Measurements from ENCODE around the gene FAM13C. TPM values are rescaled to one million over a fixed set of nuclear protein-coding genes. Genes with fewer than 3 reads are reported as not detected.

FAM13C gene
- total RNA-seq, 4 donors from 2014 or later = 5.0 to 18.5 (median 9.7) TPM

- TF ChIP-seq POLR2A (IDR thresholded peaks at IDR 0.05) = no peak
- TF ChIP-seq CTCF (IDR thresholded peaks at IDR 0.05) = no peak
- no peak overlapping the region for H3K4me3 ChIP-seq (ENCODE audit: low read depth, poor library complexity, severe bottlenecking)
- DNase-seq (ENCODE audit: low spot score in 2 of 2) = no peak
- intact Hi-C loops (cut with DNase I; ENCODE audit: low total_unique reads) = no loop called here
- WGBS, 2 donors = 80 to 84% methylated on average over 3 of the region's 3 CpGs
Observed at GRCh38 chr10:59373071-59373470, 10.7 kb upstream of the FAM13C start.

GRCh38 chr10:59372543-59372942 lies 10.2 kb upstream of the FAM13C start:
- intact Hi-C loops (cut with DNase I; ENCODE audit: low total_unique reads) = no loop called here
- 51 to 58% methylated on average over 1 of the region's 1 CpG for WGBS, 2 donors
- no peak overlapping the region for H3K4me3 ChIP-seq (ENCODE audit: low read depth, poor library complexity, severe bottlenecking)
- DNase-seq (ENCODE audit: low spot score in 2 of 2) = no peak
- TF ChIP-seq CTCF (IDR thresholded peaks at IDR 0.05) (no peak), POLR2A (IDR thresholded peaks at IDR 0.05) (no peak)

GRCh38 chr10:59366290-59366689 lies 3.9 kb upstream of the FAM13C start:
- peak in 1 of 2 donors; percentile 27 for DNase-seq (ENCODE audit: low spot score in 2 of 2)
- 61 to 70% methylated on average over 3 of the region's 3 CpGs for WGBS, 2 donors
- intact Hi-C loops (cut with DNase I; ENCODE audit: low total_unique reads) = no loop called here

GRCh38 chr10:59363446-59363958 lies 1.2 kb upstream of the FAM13C start:
- no peak for DNase-seq (ENCODE audit: low spot score in 2 of 2)
- 81 to 82% methylated on average over 3 of the region's 3 CpGs for WGBS, 2 donors
- intact Hi-C loops (cut with DNase I; ENCODE audit: low total_unique reads) = no loop called here
- no peak for TF ChIP-seq POLR2A (IDR thresholded peaks at IDR 0.05)
- TF ChIP-seq CTCF (IDR thresholded peaks at IDR 0.05) = no peak
- no peak overlapping the region for H3K4me3 ChIP-seq (ENCODE audit: low read depth, poor library complexity, severe bottlenecking)

More at GRCh38 chr10:59366290-59366689, 3.9 kb upstream of the FAM13C start:
- H3K4me3 ChIP-seq (ENCODE audit: low read depth, poor library complexity, severe bottlenecking) = no peak overlapping the region
- TF ChIP-seq POLR2A (IDR thresholded peaks at IDR 0.05) (no peak), CTCF (IDR thresholded peaks at IDR 0.05) (no peak)

GRCh38 chr10:59362959-59363381 lies 621 bp upstream of the FAM13C start:
- DNase-seq (ENCODE audit: low spot score in 2 of 2) = peak; percentile 67 to 92
- intact Hi-C loops (cut with DNase I; ENCODE audit: low total_unique reads) = no loop called here
- WGBS, 2 donors = 2 to 3% methylated on average over 11 of the region's 11 CpGs
- TF ChIP-seq CTCF (IDR thresholded peaks at IDR 0.05) (no peak), POLR2A (IDR thresholded peaks at IDR 0.05) (no peak)
- H3K4me3 ChIP-seq (ENCODE audit: low read depth, poor library complexity, severe bottlenecking) = peak overlapping the region; percentile 17

- 37 to 40% methylated on average over 2 of the region's 2 CpGs for WGBS, 2 donors
Observed at GRCh38 chr10:59361663-59362143, 646 bp downstream of the FAM13C start.

More at GRCh38 chr10:59361663-59362143, 646 bp downstream of the FAM13C start:
- no peak overlapping the region for H3K4me3 ChIP-seq (ENCODE audit: low read depth, poor library complexity, severe bottlenecking)
- intact Hi-C loops (cut with DNase I; ENCODE audit: low total_unique reads) = no loop called here
- TF ChIP-seq POLR2A (IDR thresholded peaks at IDR 0.05) = no peak
- DNase-seq (ENCODE audit: low spot score in 2 of 2) = no peak
